ENCODE data around the gene PGBD5. TPM values are rescaled to one million over a fixed set of nuclear protein-coding genes. Genes with fewer than 3 reads are reported as not detected.

Gene PGBD5
- total and polyA plus RNA-seq, 8 donors: 2.8 to 17.2 (median 10.4) TPM

DNA sequence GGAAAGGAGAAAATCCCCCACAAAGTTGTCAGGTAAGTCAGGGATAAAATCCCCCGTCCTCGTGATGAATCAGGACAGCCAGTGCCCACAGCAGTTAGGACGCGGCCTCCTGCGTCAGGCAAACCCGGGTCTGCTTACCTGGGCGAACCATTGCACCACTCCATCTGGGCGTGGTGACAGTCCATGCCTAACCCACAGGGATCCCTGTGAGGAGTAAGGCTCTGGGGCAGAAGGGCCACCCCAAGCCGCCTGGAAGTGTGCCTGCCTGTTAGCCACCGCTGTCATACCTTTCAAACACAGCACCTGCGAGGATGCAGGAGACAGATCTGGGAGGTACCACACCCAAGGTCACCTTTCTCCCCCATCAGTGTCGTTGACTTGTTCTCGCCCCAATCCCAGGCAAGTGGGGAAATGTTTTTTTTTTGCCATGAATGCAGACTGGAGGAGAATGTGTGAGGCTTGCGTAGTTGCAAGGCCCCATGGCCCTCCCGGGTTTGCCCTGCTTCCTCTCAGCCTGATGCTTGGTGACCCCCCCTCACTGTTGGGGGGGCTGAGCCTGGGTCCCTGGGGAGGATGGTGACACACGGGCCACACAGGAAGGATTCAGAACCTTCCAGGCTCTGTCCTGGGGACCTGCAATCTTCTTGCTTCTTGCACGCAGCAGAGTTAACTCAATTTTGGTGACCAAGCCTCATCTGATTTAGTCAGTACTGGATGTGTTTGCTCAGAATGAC lies 107.0 kb downstream of the PGBD5 start:
- FAIRE-seq (no peak), ATAC-seq (no peak), DNase-seq (peak in 1 of 6 donors; percentile 35)
- TF ChIP-seq, protein P1, sequence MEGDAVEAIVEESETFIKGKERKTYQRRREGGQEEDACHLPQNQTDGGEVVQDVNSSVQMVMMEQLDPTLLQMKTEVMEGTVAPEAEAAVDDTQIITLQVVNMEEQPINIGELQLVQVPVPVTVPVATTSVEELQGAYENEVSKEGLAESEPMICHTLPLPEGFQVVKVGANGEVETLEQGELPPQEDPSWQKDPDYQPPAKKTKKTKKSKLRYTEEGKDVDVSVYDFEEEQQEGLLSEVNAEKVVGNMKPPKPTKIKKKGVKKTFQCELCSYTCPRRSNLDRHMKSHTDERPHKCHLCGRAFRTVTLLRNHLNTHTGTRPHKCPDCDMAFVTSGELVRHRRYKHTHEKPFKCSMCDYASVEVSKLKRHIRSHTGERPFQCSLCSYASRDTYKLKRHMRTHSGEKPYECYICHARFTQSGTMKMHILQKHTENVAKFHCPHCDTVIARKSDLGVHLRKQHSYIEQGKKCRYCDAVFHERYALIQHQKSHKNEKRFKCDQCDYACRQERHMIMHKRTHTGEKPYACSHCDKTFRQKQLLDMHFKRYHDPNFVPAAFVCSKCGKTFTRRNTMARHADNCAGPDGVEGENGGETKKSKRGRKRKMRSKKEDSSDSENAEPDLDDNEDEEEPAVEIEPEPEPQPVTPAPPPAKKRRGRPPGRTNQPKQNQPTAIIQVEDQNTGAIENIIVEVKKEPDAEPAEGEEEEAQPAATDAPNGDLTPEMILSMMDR (IDR thresholded peaks at IDR 0.05): no peak
- 93 to 96% methylated on average over 17 of the region's 17 CpGs for WGBS, 2 donors
- no peaks in the 10 kb centered on the region for H3K9me3 ChIP-seq
- H3K27ac ChIP-seq: no peak overlapping the region
- H3K27me3 ChIP-seq: no peaks in the 10 kb centered on the region
- intact Hi-C loops (cut with DNase I): loop anchor here in 1 of 3 donors (10.0 kb wide), 1 partner anchor 664 kb away; no protein-coding TSS in a partner anchor
- peaks cover 0 to 13% (median 0%) of the 10 kb centered on the region in 3 donors for H3K36me3 ChIP-seq
- H3K4me1 ChIP-seq: no peaks in the 10 kb centered on the region
- no peak overlapping the region for H3K4me3 ChIP-seq

DNA sequence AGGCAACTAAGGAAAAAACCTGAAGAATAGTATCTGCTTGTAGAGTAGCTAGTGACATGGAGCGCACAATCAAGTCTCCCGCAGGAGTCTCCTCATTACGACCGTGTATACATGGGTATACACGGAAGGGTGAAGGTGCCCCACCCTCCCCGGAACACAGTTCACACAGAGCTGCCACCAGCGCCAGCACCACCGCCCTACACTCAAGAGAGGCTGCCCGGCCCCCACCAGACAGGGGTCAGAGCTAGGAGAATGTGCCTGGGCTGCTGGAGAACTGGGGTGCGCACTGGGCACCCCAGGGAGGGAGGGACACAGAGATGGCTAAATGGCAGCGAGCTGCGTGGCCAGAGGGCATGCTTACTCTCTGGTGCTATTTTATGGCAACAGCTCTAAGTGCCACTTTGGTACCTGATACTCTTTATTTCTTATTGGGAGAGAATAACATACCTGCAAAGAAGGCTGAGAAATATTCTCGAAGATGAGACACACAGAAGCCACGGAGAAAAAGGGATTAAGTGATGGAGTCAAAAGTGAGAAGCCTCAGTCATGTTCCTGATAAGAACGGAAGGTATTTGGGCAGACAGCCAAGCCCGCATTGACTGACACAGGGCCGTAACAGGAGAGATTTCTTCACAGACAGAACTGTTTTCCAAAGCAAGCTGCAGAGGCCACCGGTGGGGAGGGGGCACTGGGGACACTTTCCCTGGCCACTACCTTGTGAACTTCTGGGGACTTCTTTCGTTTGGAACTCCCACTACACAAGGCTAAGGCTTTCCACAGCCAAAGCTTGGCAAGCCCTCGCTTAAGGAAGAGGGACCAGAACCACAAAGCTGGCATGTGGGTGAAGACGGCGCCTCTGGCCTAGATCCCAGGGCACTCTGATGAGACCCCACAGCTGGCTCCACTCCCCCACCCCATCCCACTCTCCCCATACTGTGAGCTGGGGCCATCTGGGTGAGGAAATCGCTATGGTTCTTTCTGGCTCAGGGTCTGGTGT lies 108.0 kb downstream of the PGBD5 start:
- peaks cover 0 to 9% (median 0%) of the 10 kb centered on the region in 3 donors for H3K36me3 ChIP-seq
- intact Hi-C loops (cut with DNase I): loop anchor here in 1 of 3 donors (10.0 kb wide), 1 partner anchor 663 kb away; no protein-coding TSS in a partner anchor
- H3K9me3 ChIP-seq: no peaks in the 10 kb centered on the region
- H3K27ac ChIP-seq: no peak overlapping the region
- FAIRE-seq (no peak), ATAC-seq (peak in 2 of 4 donors; percentile 23 to 52), DNase-seq (peak in 3 of 6 donors; percentile 42 to 67 (median 59))
- WGBS, 2 donors: 55 to 60% methylated on average over 23 of the region's 23 CpGs
- TF ChIP-seq, protein P1 (IDR thresholded peaks at IDR 0.05): no peak
- no peaks in the 10 kb centered on the region for H3K27me3 ChIP-seq
- no peaks in the 10 kb centered on the region for H3K4me1 ChIP-seq
- no peak overlapping the region for H3K4me3 ChIP-seq

DNA sequence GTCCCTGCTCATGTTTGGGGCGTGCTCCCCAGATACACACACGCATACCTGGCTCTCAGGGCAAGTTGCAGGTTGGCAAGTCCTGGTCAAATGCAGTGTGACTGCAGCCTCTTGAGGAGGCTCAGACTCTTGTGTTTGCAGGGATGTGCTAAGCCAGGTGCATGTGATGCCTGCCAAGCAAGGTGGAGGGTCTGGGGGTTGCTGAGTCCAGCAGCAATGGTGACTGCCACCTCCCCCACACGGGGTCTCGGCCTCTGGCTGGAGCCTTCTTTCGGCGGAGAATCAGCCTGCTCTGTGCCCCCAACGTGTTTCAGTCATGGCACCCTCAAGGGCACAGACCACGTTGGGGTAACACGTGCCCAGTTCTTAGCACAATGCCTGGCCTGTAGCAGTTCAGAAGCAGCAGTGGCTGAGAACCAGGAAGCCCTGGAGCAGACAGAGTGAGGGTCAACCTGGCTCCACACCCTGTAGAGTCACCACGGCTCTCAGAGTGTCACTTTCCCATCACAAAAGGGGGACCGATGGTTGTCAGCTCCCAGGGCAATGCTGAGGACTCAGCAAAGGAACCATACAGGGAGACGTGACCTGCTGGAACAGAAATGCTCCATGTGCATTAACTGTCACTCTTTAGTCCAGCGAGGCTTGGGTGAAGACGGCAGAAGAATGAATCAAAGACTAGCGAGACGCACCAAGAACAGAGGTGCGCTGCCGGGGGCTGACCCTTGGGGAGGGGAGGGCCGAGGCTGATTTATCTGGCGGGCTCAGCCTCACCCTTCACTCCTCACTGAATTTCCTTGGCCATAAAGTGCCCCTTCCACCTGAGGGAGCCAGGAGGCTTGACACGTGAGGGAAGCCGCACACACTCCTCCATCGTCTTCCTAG lies 109.0 kb downstream of the PGBD5 start:
- H3K9me3 ChIP-seq: no peaks in the 10 kb centered on the region
- H3K4me3 ChIP-seq: no peak overlapping the region
- intact Hi-C loops (cut with DNase I): loop anchor here in 1 of 3 donors (10.0 kb wide), 1 partner anchor 662 kb away; no protein-coding TSS in a partner anchor
- FAIRE-seq: no peak
- DNase-seq: peak in 1 of 6 donors; percentile 33
- no peaks in the 10 kb centered on the region for H3K4me1 ChIP-seq
- H3K27ac ChIP-seq: no peak overlapping the region
- TF ChIP-seq, protein P1 (IDR thresholded peaks at IDR 0.05): no peak
- no peaks in the 10 kb centered on the region for H3K36me3 ChIP-seq
- no peaks in the 10 kb centered on the region for H3K27me3 ChIP-seq
- 90 to 93% methylated on average over 23 of the region's 23 CpGs for WGBS, 2 donors
- no peak for ATAC-seq

DNA sequence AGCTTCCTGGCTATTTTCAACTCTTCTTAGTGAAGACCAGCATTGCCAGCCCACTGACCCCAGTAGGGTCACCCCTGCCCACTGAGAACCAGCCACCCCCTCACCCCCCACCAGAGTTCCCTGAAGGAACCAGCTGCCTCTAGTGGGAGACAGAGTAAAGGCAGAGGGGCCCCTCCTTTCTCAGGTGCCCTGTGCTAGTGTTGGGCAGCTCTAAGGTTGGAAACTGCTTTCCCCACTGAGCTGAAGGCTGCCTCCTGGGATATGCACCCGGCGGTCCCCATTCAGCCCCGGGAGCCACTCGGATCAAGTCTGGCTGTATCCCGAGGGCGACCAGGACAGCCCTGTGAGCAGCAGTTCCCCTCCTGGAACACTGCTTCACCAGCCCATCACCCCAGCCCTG lies 111.0 kb downstream of the PGBD5 start:
- H3K4me3 ChIP-seq: no peak overlapping the region

More for the DNA sequence above, 111.0 kb downstream of the PGBD5 start:
- DNase-seq: no peak
- intact Hi-C loops (cut with DNase I): loop anchor here in 1 of 3 donors (10.0 kb wide), 1 partner anchor 660 kb away; no protein-coding TSS in a partner anchor
- FAIRE-seq: no peak
- TF ChIP-seq, protein P1 (IDR thresholded peaks at IDR 0.05): no peak
- ATAC-seq: no peak
- Histone ChIP-seq H3K27me3 (no peaks in the 10 kb centered on the region), H3K36me3 (no peaks in the 10 kb centered on the region), H3K27ac (no peak overlapping the region), H3K9me3 (no peaks in the 10 kb centered on the region), H3K4me1 (no peaks in the 10 kb centered on the region)
- 71 to 83% methylated on average over 6 of the region's 6 CpGs for WGBS, 2 donors

All from pancreas (tissue), 10 donors.